ENCODE measurements around the gene IER5L.

Gene IER5L

GRCh38 chr9:129141066-129142041 lies 36.7 kb downstream of the IER5L start (continued):
- TF ChIP-seq CTCF (tag by site-specific recombination; IDR thresholded peaks at IDR 0.05), result no peak

GRCh38 chr9:129140397-129141065 lies 37.5 kb downstream of the IER5L start:
- peaks cover 0 to 55% of the 10 kb centered on the region in 2 experiments; a peak in 2 of 3 replicates for H3K36me3 ChIP-seq (ENCODE audit: control insufficient read depth in 2 of 2, insufficient read depth in 1 of 2, low read length in 2 of 2)
- no peaks in the 10 kb centered on the region for H3K9me3 ChIP-seq (ENCODE audit: control insufficient read depth, insufficient read depth, low read depth, low read length)
- peaks cover 13% of the 10 kb centered on the region for H3K4me1 ChIP-seq (ENCODE audit: control insufficient read depth, insufficient read depth, low read length)
- peak overlapping the region; percentile 12 for H3K4me3 ChIP-seq (ENCODE audit: low read depth, low read length)
- H3K27ac ChIP-seq (ENCODE audit: extremely low read depth, low read depth, low read length), result peak overlapping the region; percentile 100
- TF ChIP-seq PRDM1 (tag by site-specific recombination; IDR thresholded peaks at IDR 0.05), result no peak
- no peak for TF ChIP-seq ZNF548 (tag by site-specific recombination; IDR thresholded peaks at IDR 0.05)
- TF ChIP-seq ZNF791 (tag by site-specific recombination; IDR thresholded peaks at IDR 0.05), result no peak
- TF ChIP-seq ZBTB20 (tag by site-specific recombination; IDR thresholded peaks at IDR 0.05), result peak; percentile 30; the same call in 1 of the 2 replicates
- no peak for TF ChIP-seq ZNF114 (tag by site-specific recombination; IDR thresholded peaks at IDR 0.05)
- TF ChIP-seq ZNF707 (tag by site-specific recombination; IDR thresholded peaks at IDR 0.05), result no peak
- TF ChIP-seq ZNF350 (tag by site-specific recombination; IDR thresholded peaks at IDR 0.05), result no peak
- peak; percentile 66 for TF ChIP-seq ZIC2 (tag by site-specific recombination; IDR thresholded peaks at IDR 0.05)
- TF ChIP-seq ZBTB6 (tag by site-specific recombination; IDR thresholded peaks at IDR 0.05), result no peak
- TF ChIP-seq ZBTB48 (tag by site-specific recombination; IDR thresholded peaks at IDR 0.05), result peak; percentile 73; the same call in 1 of the 2 replicates
- no peak for TF ChIP-seq RBAK (tag by site-specific recombination; IDR thresholded peaks at IDR 0.05)
- no peak for TF ChIP-seq ZNF169 (tag by site-specific recombination; IDR thresholded peaks at IDR 0.05)
- 0 out of 2 replicates have a peak, but pooled peaks have one; percentile 15 for TF ChIP-seq KLF1 (tag by site-specific recombination; IDR thresholded peaks at IDR 0.05)
- no peak for TF ChIP-seq ZNF266 (tag by site-specific recombination; IDR thresholded peaks at IDR 0.05; ENCODE audit: low read depth)
- no peak for TF ChIP-seq ZBTB17 (tag by site-specific recombination; IDR thresholded peaks at IDR 0.05)
- TF ChIP-seq PRDM2 (tag by site-specific recombination; IDR thresholded peaks at IDR 0.05; ENCODE audit: borderline replicate concordance), result no peak
- TF ChIP-seq TRIM28 (IDR thresholded peaks at IDR 0.05; ENCODE audit: borderline replicate concordance, low read length), result no peak
- TF ChIP-seq KLF10 (tag by site-specific recombination; IDR thresholded peaks at IDR 0.05), result no peak
- TF ChIP-seq ZNF600 (tag by site-specific recombination; IDR thresholded peaks at IDR 0.05), result peak; percentile 39; the same call in 1 of the 2 replicates
- no peak for TF ChIP-seq ZNF660 (tag by site-specific recombination; IDR thresholded peaks at IDR 0.05)
- ChIA-PET CTCF (interaction anchor here (0.5 to 23.6 kb wide), 22 partner anchors 9 to 646 kb away, joined by 3 to 507 read pairs (median 4); partner anchors contain the start of genes C9orf50, ENDOG and NTMT1), POLR2A (interaction anchor here (0.7 to 3.7 kb wide), 14 partner anchors 9 to 486 kb away, joined by 3 to 42 read pairs (median 5); partner anchors contain the start of genes IER5L, NTMT1 and PTPA)
